KOPT-K1 (cell line): Measurements from ENCODE around the gene NLGN2.

Experiments used
- H3K27ac ChIP-seq: fragments of 200-600 bp; sonication (generic); 2 replicates; pipeline ENCODE4 v1.5.1; 2016; ENCODE audit warnings: antibody characterized with exemption, mild to moderate bottlenecking, low read depth, low read length; ENCODE audit not compliant: poor library complexity, severe bottlenecking
- H3K36me3 ChIP-seq: fragments of 200-600 bp; sonication (generic); 2 replicates; pipeline ENCODE4 v1.5.1; 2017; ENCODE audit warnings: antibody characterized with exemption, mild to moderate bottlenecking, low read length, moderate library complexity; ENCODE audit not compliant: insufficient read depth
- H3K9me3 ChIP-seq: fragments of 200-600 bp; sonication (generic); 2 replicates; pipeline ENCODE4 v1.5.1; 2017; ENCODE audit warnings: antibody characterized with exemption, low read length, mild to moderate bottlenecking; ENCODE audit not compliant: insufficient read depth, poor library complexity, severe bottlenecking

Gene NLGN2

DNA sequence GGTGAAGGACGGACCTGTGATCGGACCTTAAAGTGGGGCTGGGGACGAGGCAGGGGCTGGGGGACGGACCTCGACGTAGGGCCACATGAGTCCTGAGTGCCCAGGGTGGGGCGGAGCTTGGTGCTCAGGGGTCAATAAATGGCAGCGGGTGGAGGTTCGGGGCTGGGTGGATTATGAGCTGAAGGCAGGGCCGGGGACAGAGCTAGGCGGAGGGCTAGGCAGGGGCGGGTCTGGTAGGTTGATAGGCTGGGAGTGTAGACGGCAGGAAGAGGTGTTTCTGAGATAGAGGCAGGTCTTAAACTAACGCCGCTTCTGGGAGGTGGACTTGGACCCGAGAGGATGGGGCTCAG lies 37.9 kb downstream of the NLGN2 start:
- no peaks in the 10 kb centered on the region for H3K9me3 ChIP-seq
- no peaks in the 10 kb centered on the region for H3K36me3 ChIP-seq
- H3K27ac ChIP-seq, result no peak overlapping the region

DNA sequence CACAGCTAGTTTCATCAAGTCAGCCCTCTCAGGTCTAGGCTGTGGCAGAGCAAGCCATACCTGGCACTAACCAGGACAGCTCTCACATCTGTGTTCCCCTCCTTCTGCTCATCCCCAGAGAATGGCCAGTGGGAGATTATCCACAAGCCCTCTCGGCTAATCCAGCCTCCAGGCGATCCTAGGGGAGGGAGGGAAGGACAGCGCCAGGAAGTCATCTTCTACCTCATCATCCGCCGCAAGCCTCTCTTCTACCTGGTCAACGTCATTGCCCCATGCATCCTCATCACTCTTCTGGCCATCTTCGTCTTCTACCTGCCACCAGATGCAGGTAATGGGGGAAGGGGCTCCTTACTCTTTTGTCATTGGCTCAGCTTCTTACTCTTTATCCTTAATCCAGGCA lies 40.8 kb downstream of the NLGN2 start:
- Histone ChIP-seq H3K9me3 (no peaks in the 10 kb centered on the region), H3K27ac (no peak overlapping the region), H3K36me3 (no peaks in the 10 kb centered on the region)

DNA sequence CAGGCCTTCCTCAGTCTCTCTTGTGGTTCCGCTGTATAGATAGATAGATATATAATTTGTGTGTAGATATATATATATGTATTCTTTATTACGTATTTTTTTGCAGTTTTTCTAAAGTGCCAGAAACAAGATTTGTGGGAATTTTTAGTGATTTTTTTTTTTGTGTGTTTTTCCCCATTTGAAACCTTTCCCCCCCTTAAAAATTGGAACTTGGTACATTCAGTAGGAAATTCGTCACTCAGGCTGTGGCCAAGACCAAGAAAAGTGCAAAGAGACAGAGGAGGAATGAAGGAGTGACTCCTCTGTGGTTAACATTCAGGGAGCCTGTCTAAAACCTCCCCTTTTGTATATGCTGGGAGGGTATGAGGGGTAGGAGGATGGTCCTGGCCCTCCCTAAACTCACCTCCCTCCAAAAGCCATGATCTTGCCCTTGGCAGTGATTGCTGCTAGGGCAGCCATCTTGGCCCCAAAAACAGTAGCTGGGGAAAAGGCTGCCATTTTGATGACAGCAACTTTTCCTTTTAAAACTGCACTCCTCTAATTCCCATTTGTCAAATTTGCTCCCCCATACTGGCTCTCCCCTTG lies 52.4 kb downstream of the NLGN2 start:
- Histone ChIP-seq H3K27ac (no peak overlapping the region), H3K36me3 (peaks cover 33% of the 10 kb centered on the region), H3K9me3 (no peaks in the 10 kb centered on the region)

DNA sequence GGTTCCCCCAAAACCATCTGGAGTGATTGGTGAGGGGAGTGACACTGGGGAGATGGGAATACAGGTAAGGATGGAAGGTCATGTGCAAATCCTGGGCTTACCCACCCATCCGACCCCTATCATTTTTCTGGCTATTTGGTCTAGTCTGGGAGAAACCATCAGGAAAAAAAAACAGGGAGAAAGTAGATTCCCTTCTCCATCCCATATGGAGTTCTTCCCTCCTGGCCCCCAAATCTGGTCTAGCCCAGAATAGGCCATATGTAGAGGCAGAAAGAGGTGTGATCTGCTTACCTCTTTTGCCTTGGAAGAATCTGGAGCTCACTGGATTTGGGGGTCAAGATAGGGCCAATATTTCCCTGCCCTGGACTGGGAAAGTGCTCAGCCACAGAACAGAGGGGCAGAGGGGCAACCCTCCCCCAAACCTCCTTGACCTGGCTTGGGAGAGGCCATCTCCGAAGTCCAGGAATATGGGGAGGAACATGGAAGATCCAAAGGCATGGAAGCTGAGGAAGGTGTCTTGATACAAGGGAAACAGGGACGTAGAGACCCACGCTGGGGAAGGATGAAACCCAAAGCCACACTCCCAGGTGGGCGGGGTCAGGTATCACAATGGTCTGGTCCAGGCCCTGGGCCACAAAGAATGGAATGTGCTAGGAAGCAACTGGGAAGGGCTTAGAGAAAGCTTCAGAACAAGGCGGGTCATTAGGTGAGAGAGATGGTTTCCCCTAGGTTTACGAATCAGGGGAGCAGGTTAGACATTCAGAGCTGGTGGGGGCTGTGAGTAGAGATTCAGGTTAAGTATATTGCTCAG lies 53.4 kb downstream of the NLGN2 start:
- Histone ChIP-seq H3K36me3 (peaks cover 39% of the 10 kb centered on the region), H3K27ac (no peak overlapping the region), H3K9me3 (no peaks in the 10 kb centered on the region)

DNA sequence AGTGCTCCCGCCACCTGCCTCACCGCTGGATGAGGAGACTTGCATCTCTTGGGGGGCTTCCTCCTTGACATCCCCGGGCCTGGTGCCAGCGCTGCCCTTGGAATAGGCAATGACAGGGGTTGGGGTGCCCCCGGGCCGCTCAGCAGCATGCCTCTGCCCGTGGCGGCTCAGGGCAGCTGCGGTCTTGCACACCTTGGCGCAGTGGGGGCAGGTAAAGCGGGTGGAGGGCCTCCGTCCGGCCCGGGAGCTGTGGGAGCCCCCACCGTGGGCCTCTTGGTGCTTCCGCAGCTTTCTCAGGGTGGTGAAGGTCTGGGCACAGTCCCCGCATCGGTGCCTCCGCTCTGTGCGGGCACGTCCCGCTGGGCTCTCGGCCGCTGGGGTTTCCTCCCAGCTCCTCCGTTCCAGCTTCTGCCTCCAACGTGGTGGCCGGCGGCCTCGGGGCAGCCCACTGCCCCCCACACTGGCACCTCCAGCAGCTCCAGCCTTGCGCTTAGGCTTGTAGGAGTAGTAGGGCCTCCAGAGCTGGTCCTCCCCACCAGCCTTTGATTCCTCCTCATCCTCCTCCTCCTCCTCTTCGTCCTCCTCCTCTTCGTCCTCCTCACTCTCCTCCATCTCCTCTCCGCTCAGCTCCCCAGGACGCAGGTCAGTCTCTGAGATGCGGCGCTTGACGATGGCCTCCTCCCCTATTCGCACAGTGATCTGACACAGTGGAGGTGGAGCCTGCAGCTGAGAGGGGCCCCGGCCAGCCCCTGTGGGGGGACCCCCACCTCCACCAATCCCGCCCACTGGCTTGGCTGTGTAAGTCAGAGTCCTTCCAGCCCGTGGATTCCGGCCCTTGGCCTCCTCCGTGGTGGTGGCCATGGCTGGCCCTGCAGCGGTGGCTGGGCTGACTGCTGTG lies 55.1 kb downstream of the NLGN2 start:
- peaks cover 50% of the 10 kb centered on the region for H3K36me3 ChIP-seq
- H3K9me3 ChIP-seq, result no peaks in the 10 kb centered on the region
- no peak overlapping the region for H3K27ac ChIP-seq

DNA sequence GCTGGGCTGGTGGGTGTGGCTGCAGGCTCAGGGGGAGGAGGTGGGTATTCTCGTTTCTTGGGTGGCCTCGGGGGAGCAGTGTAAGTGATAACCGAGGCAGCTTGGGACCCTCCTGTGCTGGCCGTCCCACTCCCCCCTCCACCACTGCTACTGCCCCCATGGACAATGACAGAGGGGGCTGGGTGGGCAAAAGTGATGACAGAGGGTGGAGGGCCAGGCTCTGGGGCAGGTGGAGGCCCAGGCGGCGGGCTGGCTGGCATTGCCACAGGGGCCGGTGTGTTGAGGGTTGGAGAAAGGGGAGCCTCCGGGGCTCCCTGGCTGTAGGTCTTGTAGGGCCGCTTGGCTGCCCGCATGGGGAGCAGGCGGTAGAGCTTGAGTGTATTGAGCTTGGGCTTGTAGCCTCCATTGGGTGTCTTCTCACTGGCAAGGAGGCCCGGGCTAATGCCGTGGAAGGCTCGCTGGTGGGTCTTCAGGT lies 55.8 kb downstream of the NLGN2 start:
- Histone ChIP-seq H3K36me3 (peaks cover 50% of the 10 kb centered on the region), H3K27ac (no peak overlapping the region), H3K9me3 (no peaks in the 10 kb centered on the region)

DNA sequence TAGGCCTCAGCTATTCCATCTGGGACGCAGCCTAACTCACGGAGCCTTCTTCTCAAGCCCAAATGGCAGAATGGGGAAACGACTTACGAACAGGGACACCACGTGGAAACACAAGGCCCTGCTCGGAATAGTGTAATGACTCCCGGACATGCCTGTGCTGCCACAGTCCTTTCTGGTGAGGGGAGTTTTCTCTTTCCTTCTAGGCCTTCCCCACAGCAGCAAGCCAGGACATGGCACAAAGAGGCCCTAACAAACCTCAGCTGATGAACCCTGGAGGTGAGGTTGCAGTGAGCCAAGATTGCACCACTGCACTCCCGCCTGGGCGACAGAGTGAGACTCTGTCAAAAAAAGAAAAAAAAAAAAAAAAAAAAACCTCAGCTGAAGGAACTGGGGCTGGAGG lies 56.4 kb downstream of the NLGN2 start:
- Histone ChIP-seq H3K27ac (no peak overlapping the region), H3K36me3 (peaks cover 50% of the 10 kb centered on the region), H3K9me3 (no peaks in the 10 kb centered on the region)

DNA sequence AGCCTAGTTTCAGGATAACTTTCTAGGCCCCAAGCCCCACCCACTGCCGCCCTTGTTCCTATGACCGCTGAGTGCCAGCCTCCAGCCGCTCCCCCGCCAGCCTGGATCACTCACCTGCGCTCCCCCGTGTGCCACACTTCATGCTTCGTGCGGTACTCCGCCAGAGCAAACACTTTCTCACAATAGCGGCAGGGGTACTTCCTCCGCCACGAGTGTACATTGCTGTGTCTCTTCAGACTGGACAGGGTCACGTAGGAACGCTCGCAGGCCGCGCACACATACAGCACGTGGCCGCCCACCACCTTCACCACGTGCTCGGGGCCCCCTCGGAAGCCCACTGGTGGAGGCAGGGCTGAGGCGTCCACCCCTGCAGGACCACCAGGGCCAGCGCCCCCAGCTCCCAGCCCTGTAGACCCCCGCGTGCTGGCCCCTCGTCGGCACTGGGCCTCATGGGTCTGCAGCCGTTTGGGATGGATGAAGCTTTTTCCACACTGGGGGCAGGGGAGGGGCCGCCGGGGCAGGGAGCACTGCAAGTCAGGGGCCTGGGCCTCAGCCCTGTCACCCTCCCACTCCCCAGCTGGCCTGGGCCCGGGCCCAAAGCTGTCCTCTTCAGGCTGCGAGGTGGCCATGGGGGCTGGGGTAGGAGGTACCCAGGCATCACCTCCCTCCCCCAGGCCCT lies 58.1 kb downstream of the NLGN2 start:
- peaks cover 48% of the 10 kb centered on the region for H3K36me3 ChIP-seq
- no peak overlapping the region for H3K27ac ChIP-seq
- H3K9me3 ChIP-seq, result no peaks in the 10 kb centered on the region

DNA sequence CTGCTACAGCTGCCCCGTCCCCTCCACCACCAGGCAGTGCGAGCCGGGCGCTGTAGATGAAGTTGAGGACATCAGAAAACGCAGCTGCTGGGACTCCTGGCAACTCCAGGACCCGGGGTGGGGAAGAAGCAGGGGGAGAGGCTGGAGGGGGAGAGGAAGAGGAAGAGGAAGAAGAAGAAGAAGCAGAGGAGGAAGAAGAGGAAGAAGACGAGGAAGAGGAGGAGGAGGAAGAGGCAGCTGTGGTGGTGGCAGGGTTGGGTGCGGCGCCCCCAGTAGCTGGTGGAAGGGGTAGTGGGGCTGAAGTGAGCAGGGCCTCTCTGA lies 58.6 kb downstream of the NLGN2 start:
- peaks cover 43% of the 10 kb centered on the region for H3K36me3 ChIP-seq
- H3K27ac ChIP-seq, result peak overlapping the region; percentile 36
- H3K9me3 ChIP-seq, result no peaks in the 10 kb centered on the region

DNA sequence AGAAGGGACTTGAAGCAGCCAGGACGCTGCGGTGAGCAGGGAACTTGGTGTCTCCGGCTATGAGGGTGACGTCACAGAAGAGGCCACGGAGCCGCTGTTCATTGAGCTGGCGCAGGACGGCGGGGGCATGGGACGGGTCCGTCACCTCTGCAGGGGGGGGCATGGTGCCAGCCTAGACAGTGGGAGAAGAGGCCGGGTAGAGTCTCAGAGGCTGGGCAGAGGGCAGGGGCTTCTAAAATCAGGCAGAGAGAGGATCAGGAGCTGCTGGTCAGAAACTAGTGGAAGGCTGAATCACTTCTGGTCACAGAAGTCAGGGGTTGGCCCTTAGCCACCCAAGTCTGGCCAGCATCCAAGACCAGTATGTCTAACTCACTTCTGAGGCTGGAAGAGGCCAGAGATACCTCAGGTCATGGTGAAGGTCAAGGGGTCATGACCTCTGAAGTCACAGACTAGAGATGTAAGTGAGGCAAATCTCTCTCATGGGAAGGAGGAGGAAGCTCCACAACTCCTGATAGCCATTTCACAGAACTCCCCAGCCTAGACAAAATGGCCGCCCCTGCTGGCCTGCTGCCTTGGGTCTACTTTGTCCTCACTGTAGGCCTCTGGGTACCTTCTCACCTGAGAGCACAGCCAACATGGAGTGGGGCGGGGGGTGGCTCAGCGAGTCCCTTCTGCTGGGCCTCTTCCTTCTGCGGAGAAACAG lies 59.1 kb downstream of the NLGN2 start:
- Histone ChIP-seq H3K27ac (peak overlapping the region; percentile 36), H3K9me3 (no peaks in the 10 kb centered on the region), H3K36me3 (peaks cover 39% of the 10 kb centered on the region)

DNA sequence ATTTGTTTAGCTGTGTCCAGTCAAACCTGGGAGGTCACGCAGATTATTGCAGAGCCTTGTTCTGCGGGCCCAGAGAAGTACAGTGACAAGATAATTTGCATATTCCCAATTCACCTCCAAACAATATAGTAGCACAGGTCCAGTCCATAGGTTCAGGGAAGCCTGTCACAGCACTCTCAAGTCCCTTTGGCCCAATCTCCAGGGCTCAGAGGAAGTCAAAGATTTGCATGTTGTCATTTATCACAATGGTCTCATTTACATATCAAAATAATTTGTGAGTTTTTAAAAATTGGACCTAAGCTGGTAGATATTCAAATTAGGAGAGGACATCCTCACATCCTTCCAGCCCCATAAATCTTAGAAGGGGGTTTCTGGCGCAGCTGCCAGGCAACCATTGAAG lies 59.9 kb downstream of the NLGN2 start:
- Histone ChIP-seq H3K9me3 (no peaks in the 10 kb centered on the region), H3K27ac (peak overlapping the region; percentile 36), H3K36me3 (peaks cover 34% of the 10 kb centered on the region)

DNA sequence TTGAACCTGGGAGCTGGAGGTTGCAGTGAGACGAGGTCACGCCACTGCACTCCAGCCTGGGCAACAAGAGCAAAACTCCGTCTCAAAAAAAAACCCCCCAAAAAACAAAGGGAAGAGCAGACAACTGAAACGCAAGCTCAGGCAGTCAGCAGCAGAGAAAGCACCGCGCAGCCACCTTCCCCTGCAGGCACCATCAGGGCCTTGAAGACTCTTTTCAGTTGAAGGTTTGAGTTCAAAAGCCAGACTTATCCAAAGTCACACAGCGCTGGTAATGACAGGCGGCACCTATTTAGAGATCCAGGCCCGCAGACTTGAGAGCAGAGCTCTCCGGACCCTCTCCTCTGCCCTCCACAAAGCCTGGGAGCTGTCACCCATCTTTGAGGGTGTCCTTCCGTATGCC lies 60.6 kb downstream of the NLGN2 start:
- H3K9me3 ChIP-seq, result no peaks in the 10 kb centered on the region
- H3K27ac ChIP-seq, result no peak overlapping the region
- peaks cover 26% of the 10 kb centered on the region for H3K36me3 ChIP-seq

DNA sequence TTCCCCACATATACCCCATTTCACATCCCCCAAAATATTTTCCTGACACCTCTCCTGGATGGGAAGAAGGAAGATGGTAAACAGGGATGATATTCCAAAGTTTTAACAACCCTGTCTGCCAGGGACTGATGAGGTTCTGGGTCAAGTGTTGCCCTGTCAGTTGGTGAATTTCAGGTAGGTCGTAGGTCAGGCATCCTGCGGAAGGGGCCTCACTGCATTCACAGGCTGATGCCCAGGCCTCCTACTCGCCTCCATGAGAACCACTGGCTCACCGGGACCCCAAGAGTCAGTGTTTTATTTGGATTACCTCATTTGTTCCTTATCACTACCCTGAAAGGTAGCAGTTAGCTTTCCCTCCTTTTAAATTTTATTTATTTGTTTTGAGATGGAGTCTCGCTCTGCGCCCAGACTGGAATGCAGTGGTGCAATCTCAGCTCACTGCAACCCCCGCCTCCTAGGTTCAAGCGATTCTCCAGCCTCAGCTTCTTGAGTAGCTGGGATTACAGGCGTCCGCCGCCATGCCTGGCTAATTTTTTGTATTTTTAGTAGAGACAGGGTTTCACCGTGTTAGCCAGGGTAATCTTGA lies 61.3 kb downstream of the NLGN2 start:
- Histone ChIP-seq H3K27ac (no peak overlapping the region), H3K36me3 (peaks cover 20% of the 10 kb centered on the region), H3K9me3 (no peaks in the 10 kb centered on the region)
